Activated CD8-positive, alpha-beta memory T cell treated with anti-CD3 and anti-CD28 coated beads, Interleukin-2, amount 10 ng/mL, durations not matched to agents 7 days and 5 days (primary cell): ENCODE data around the gene BEND4. TPM values are rescaled to one million over a fixed set of nuclear protein-coding genes. Genes with fewer than 3 reads are reported as not detected.

Experiments
- ATAC-seq: fragments of 150-1000 bp; cut with Tn5 transposase; one replicate; pipeline ENCODE4 v1.10.0; 2021; ENCODE audit warnings: moderate library complexity
- CTCF ChIA-PET: fragments of 350-600 bp; sonication (Branson Sonifier 250); formaldehyde crosslinking; loops from one replicate; lab custom pipeline; 2021; ENCODE audit warnings: antibody characterized with exemption; lab: Charles Lee
- DNase-seq: peaks from one replicate; pipeline ENCODE4 v3.0.0-alpha.2; 2020
- H3K27ac Mint-ChIP-seq: one replicate; pipeline ENCODE4 v1.8.0; 2021; ENCODE audit warnings: mild to moderate bottlenecking, mixed read lengths
- H3K27me3 Mint-ChIP-seq: one replicate; pipeline ENCODE4 v1.8.0; 2021; ENCODE audit warnings: mixed read lengths
- H3K36me3 Mint-ChIP-seq: one replicate; pipeline ENCODE4 v1.8.0; 2021; ENCODE audit warnings: mild to moderate bottlenecking, mixed read lengths
- H3K4me1 Mint-ChIP-seq: one replicate; pipeline ENCODE4 v1.8.0; 2021; ENCODE audit warnings: mixed read lengths
- H3K4me3 Mint-ChIP-seq: one replicate; pipeline ENCODE4 v1.8.0; 2021; ENCODE audit warnings: mild to moderate bottlenecking, moderate library complexity, mixed read lengths
- H3K9me3 Mint-ChIP-seq: one replicate; pipeline ENCODE4 v1.8.0; 2022; ENCODE audit warnings: low read depth, mixed read lengths
- total RNA-seq, 2 experiments: library from RNA; stranded (reverse); gene quantifications; one replicate each; pipeline ENCODE4 v1.2.3, GENCODE V29; 2021

Gene BEND4
- total RNA-seq, 2 experiments from 2014 or later: 3.2 to 5.9 TPM

DNA sequence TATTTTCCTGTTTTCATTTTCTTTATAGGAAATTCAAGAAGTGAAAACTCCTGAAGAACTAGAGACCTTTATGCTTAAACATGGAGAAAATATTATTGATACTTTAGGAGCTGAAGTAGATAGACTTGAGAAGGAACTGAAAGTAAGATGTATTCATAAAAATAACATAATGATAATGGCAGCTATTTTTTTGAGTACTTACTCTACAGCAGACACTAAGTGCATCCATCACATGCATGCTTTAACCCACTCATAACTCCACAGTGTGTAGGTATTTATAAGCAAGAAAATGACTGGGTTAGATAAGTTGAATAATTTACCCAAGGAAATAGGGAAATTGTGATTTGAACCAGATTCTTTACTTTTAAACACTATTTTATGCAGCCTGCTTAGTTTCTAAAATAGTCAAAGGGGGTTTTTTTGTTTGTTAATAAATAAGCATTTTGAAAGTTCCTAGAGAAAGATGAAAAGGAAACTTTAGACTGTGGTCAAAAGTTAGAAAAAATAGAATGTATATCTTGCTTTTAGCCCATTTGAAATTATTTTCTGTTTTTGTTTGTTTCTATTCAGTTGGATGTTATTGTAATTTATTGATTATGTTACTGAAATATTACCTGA lies 74.2 kb downstream of the BEND4 start:
- H3K27ac Mint-ChIP-seq: no peak overlapping the region
- CTCF ChIA-PET: no interaction called here
- no peaks in the 10 kb centered on the region for H3K9me3 Mint-ChIP-seq
- H3K4me3 Mint-ChIP-seq: no peak overlapping the region
- no peaks in the 10 kb centered on the region for H3K4me1 Mint-ChIP-seq
- H3K36me3 Mint-ChIP-seq: peaks cover 15% of the 10 kb centered on the region
- ATAC-seq (no peak), DNase-seq (no peak)
- no peaks in the 10 kb centered on the region for H3K27me3 Mint-ChIP-seq

DNA sequence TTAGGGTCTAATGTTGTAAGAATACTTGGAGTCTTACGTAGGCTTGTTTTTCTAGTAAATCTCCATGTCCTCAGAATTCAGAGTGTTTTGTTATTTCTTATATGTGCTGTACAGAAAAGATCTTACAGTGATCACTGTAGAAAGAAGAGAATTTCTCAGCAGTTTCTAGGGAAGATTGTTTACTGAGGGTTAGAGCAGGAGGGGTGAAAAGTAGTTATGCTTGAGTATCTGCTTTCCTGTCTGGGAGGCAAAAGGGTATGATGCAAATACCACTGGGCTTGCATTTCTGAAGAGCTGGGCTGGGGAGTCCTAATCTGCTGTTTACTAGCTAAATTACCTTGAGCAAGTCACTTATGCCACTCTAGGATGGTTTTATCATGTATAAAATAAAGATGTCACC lies 78.2 kb downstream of the BEND4 start:
- peaks cover 20% of the 10 kb centered on the region for H3K36me3 Mint-ChIP-seq
- H3K27ac Mint-ChIP-seq: no peak overlapping the region
- no peak overlapping the region for H3K4me3 Mint-ChIP-seq
- CTCF ChIA-PET: no interaction called here
- ATAC-seq: no peak
- DNase-seq: no peak
- no peaks in the 10 kb centered on the region for H3K4me1 Mint-ChIP-seq
- no peaks in the 10 kb centered on the region for H3K27me3 Mint-ChIP-seq
- H3K9me3 Mint-ChIP-seq: no peaks in the 10 kb centered on the region

DNA sequence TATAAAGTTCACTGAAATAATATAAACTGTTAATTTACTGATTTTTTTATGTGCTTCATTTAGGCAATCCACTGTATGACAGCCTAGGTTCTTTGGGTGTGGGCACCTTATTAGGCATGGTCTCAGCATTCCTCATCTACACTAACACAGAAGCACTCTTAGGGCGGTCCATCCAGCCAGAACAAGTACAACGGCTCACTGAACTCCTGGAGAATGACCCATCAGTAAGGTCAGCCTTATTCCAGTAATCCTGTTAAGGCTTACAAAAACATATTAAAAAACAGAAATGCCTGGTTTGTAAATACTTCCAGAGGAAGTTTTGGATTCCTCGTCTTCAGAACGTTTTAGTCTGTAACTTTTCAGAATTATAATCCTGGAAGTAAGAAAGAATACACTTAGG lies 82.0 kb downstream of the BEND4 start:
- CTCF ChIA-PET: interaction anchor here (1.1 kb wide), 1 partner anchor 9 kb away, joined by 3 read pairs; no protein-coding TSS in a partner anchor
- no peak overlapping the region for H3K4me3 Mint-ChIP-seq
- H3K27ac Mint-ChIP-seq: no peak overlapping the region
- no peaks in the 10 kb centered on the region for H3K27me3 Mint-ChIP-seq
- ATAC-seq (no peak), DNase-seq (no peak)
- no peaks in the 10 kb centered on the region for H3K9me3 Mint-ChIP-seq
- peaks cover 18% of the 10 kb centered on the region for H3K36me3 Mint-ChIP-seq
- no peaks in the 10 kb centered on the region for H3K4me1 Mint-ChIP-seq

DNA sequence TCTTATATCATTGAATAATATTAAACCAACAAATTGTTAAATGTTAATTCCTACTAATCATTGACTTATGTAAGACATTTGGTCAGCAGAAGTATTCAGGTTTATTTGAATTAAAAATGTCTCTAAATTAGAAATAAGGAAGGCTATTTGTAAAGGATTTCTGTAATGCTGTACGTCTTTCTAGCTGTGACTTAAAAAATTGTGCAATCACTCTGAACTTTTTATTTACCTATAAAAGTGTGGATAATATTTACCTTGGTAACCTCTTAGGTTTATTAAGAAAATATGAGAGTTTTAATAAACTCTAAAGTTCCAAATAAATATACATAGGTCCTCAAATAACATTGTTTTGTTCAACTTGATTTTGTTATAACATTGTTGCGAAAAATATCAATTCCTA lies 85.2 kb downstream of the BEND4 start:
- DNase-seq: no peak
- ATAC-seq: no peak
- no peak overlapping the region for H3K27ac Mint-ChIP-seq
- peaks cover 9% of the 10 kb centered on the region for H3K36me3 Mint-ChIP-seq
- CTCF ChIA-PET: no interaction called here
- H3K4me3 Mint-ChIP-seq: no peak overlapping the region
- no peaks in the 10 kb centered on the region for H3K27me3 Mint-ChIP-seq
- no peaks in the 10 kb centered on the region for H3K9me3 Mint-ChIP-seq
- H3K4me1 Mint-ChIP-seq: no peaks in the 10 kb centered on the region

DNA sequence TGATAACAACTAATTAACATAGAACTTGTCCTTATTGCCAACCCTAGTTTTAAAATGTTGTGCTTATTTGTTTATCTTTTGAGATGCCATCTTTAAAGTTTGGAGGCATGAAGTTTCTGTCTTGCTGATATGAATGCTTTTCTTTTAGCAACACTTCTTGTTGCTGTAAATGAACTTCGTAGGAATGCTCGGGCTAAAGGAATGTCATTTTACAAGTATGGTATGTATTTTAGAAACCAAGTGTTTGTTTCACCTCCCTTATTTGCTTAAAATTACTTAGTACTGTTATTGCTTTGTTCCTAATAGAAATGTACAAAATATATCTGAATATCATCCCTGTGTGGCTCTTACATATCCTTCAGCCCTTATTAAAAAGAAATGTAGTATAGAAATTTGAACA lies 86.1 kb downstream of the BEND4 start:
- H3K36me3 Mint-ChIP-seq: peaks cover 5% of the 10 kb centered on the region
- H3K9me3 Mint-ChIP-seq: no peaks in the 10 kb centered on the region
- CTCF ChIA-PET: no interaction called here
- no peak for DNase-seq
- no peak overlapping the region for H3K4me3 Mint-ChIP-seq
- H3K27me3 Mint-ChIP-seq: no peaks in the 10 kb centered on the region
- H3K27ac Mint-ChIP-seq: no peak overlapping the region
- H3K4me1 Mint-ChIP-seq: no peaks in the 10 kb centered on the region
- ATAC-seq: no peak

Other genes starting within 250 kb of the BEND4 start
- 10 to 100 TPM; 50.1 to 68.3 TPM for gene TMEM33, start 217.2 kb downstream of the BEND4 start, total RNA-seq
- gene DCAF4L1, start 170.9 kb downstream of the BEND4 start, total RNA-seq: under 1 TPM; 0.33 to 0.35 TPM
- gene SLC30A9, start 162.1 kb downstream of the BEND4 start, total RNA-seq: 10 to 100 TPM; 31.9 to 33.9 TPM
- gene SHISA3, start 244.8 kb upstream of the BEND4 start, total RNA-seq: under 1 TPM; 0.35 to 0.61 TPM